K562 (cell line): ENCODE results near the gene CTIF. TPM values are rescaled to one million over a fixed set of nuclear protein-coding genes. Genes with fewer than 3 reads are reported as not detected.
A peak's percentile ranks its signal among the peaks of the same experiment; 100 is the strongest.

Experiments used
- ATF7 ChIP-seq: fragments of 450-650 bp; IDR thresholded peaks from 2 replicates; pipeline ENCODE4 v1.7.1; 2014; ENCODE audit warnings: mild to moderate bottlenecking, moderate library complexity
- DDX20 ChIP-seq: fragments of 450-650 bp; IDR thresholded peaks from 2 replicates; pipeline ENCODE4 v1.6.1; 2016; ENCODE audit warnings: missing genetic modification characterization, low read depth, mild to moderate bottlenecking, missing compliant biosample characterization, moderate library complexity
- FIP1L1 ChIP-seq: fragments of 200-400 bp; formaldehyde crosslinking; IDR thresholded peaks from 2 replicates; pipeline ENCODE4 v1.6.1; 2018; ENCODE audit warnings: mild to moderate bottlenecking, low read depth, low read length; ENCODE audit not compliant: poor library complexity, severe bottlenecking
- MTA3 ChIP-seq: fragments of 450-650 bp; formaldehyde crosslinking; IDR thresholded peaks from 2 replicates; pipeline ENCODE4 v1.6.1; 2017; ENCODE audit warnings: mild to moderate bottlenecking, borderline replicate concordance
- NFE2L1 ChIP-seq: fragments of 450-650 bp; IDR thresholded peaks from 2 replicates; pipeline ENCODE4 v1.6.1; 2016; ENCODE audit warnings: missing genetic modification characterization, low read depth, mild to moderate bottlenecking, missing compliant biosample characterization, moderate library complexity, borderline replicate concordance
- PURB ChIP-seq: sonication (generic); formaldehyde crosslinking; IDR thresholded peaks from 2 replicates; pipeline ENCODE4 v1.9.0; 2021; ENCODE audit warnings: low read depth, mild to moderate bottlenecking, missing genetic modification reagents
- RFX7 ChIP-seq: fragments of 250-450 bp; sonication (Bioruptor Pico); IDR thresholded peaks from 2 replicates; pipeline ENCODE4 v1.5.1; 2021; ENCODE audit warnings: mild to moderate bottlenecking
- SMARCA4 ChIP-seq: fragments of 450-650 bp; IDR thresholded peaks from 2 replicates; pipeline ENCODE4 v1.6.1; 2016
- TCF3 ChIP-seq: sonication (generic); formaldehyde crosslinking; IDR thresholded peaks from 2 replicates; pipeline ENCODE4 v1.4.0; 2020; ENCODE audit warnings: mild to moderate bottlenecking, missing genetic modification reagents
- ZHX1 ChIP-seq: fragments of 150-350 bp; conservative IDR thresholded peaks from 2 replicates; pipeline ENCODE4 v1.6.1; 2014; ENCODE audit warnings: low read length
- ZKSCAN8 ChIP-seq: fragments of 200-800 bp; sonication (Bioruptor generic); IDR thresholded peaks from 2 replicates; pipeline ENCODE4 v1.6.1; 2016; ENCODE audit warnings: missing genetic modification characterization, missing compliant biosample characterization
- ZNF282 ChIP-seq: sonication (generic); formaldehyde crosslinking; IDR thresholded peaks from 2 replicates; pipeline ENCODE4 v1.8.1; 2023; ENCODE audit warnings: missing genetic modification reagents
- ZNF764 ChIP-seq: fragments of 250-450 bp; sonication (Bioruptor Pico); IDR thresholded peaks from 2 replicates; pipeline ENCODE4 v1.4.0; 2020; ENCODE audit warnings: low read depth, mild to moderate bottlenecking, moderate library complexity
- polyA plus RNA-seq, 8 experiments: library from polyadenylated mRNA; depleted of rRNA in 4 of 8; stranded (reverse) in 5 of 8; unstranded in 3 of 8; fragments of >200 nt; fragmentation: Nextera tagmentation in 2 of 8; fragmentation: Illumina TruSeq in 1 of 8; extraction: Ambion mirVana in 2 of 8; extraction: Trizol in 1 of 8; gene quantifications; 2 replicates each; pipeline versions ENCODE4 v1.2.1 to v1.2.3, GENCODE V29; 2011 to 2014; ENCODE audit warnings: inconsistent platforms in 1 of 8, missing spikeins in 1 of 8
- total RNA-seq, 7 experiments: library from RNA; depleted of rRNA in 6 of 7; stranded (reverse); fragments of >200 nt in 6 of 7; fragmentation: Illumina TruSeq in 2 of 7; extraction: Trizol in 2 of 7; gene quantifications; 2 replicates each; pipeline versions ENCODE4 v1.2.1 to v1.2.3, GENCODE V29; 2011 to 2021; ENCODE audit warnings: low replicate concordance in 1 of 7
- TF ChIP-seq, protein P1 (sequence below), 2 experiments: fragments of 450-650 bp; conservative IDR thresholded peaks; 2 replicates each; pipeline ENCODE4 v1.6.1; 2017; ENCODE audit warnings: mild to moderate bottlenecking in 2 of 2, moderate library complexity in 2 of 2
- TF ChIP-seq, protein P2 (sequence below), 2 experiments: fragments of 200-800 bp in 1 of 2; sonication (Bioruptor generic) in 1 of 2; sonication (generic) in 1 of 2; formaldehyde crosslinking in 1 of 2; IDR thresholded peaks in 1 of 2; conservative IDR thresholded peaks in 1 of 2; 2 replicates each; pipeline versions ENCODE4 v1.5.0 to v1.6.1; 2016 to 2020; ENCODE audit warnings: missing compliant biosample characterization in 1 of 2, missing genetic modification characterization in 1 of 2, missing genetic modification reagents in 1 of 2
- TF ChIP-seq, protein P3 (sequence below): sonication (generic); formaldehyde crosslinking; IDR thresholded peaks from 2 replicates; pipeline ENCODE4 v1.8.0; 2023; ENCODE audit warnings: missing genetic modification reagents, mild to moderate bottlenecking, borderline replicate concordance

Gene CTIF
- total and polyA plus RNA-seq, 9 of the 15 experiments (the other 6 are each of a cell fraction or from before 2014, with no cell fraction given): 0.17 to 11.5 (median 2.2) TPM

DNA sequence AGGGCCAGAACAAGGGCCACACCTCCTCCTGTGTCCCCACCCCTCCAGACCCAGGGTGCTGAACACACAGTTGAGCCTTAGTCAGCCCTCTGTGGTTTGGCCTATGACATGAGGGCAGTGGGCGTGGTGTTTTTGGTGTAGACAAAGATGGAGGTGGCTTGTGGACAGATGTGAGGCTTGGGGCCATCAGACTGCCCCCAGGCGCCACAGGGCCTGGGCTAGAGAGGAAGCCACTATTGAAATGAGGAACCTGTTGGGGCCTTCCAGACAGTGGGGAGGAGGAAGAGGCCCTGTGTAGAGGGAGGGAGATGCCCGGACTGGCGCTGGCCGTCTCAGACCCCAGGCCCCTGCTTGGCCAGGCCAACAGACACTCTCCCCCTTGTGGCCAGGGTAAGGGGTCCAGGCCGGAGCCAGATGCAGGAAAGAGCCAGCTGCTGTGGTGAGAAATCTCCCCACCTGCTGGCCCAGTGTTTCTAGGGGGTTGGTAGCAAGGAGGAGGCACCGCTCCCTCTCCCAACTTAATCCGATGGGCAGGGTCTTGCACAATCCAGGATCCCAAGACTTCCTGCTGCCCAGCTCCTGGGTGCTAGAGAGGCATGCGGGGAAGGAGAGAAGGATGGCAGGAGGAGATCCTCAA lies 358.2 kb downstream of the CTIF start (continued):
- TF ChIP-seq ZHX1: no peak
- TF ChIP-seq ZKSCAN8 (CRISPR knock-in tag): no peak
- TF ChIP-seq MTA3: no peak; the same call in 1 of the 2 replicates
- TF ChIP-seq, protein P1, sequence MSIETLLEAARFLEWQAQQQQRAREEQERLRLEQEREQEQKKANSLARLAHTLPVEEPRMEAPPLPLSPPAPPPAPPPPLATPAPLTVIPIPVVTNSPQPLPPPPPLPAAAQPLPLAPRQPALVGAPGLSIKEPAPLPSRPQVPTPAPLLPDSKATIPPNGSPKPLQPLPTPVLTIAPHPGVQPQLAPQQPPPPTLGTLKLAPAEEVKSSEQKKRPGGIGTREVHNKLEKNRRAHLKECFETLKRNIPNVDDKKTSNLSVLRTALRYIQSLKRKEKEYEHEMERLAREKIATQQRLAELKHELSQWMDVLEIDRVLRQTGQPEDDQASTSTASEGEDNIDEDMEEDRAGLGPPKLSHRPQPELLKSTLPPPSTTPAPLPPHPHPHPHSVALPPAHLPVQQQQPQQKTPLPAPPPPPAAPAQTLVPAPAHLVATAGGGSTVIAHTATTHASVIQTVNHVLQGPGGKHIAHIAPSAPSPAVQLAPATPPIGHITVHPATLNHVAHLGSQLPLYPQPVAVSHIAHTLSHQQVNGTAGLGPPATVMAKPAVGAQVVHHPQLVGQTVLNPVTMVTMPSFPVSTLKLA (conservative IDR thresholded peaks at IDR 0.05): peak in 1 of 2 experiments; percentile 68; a peak in 2 of 4 replicates
- TF ChIP-seq FIP1L1: no peak
- no peak for TF ChIP-seq DDX20 (tag)
- TF ChIP-seq NFE2L1 (tag): no peak
- TF ChIP-seq SMARCA4: no peak
- no peak for TF ChIP-seq RFX7 (CRISPR knock-in tag)
- TF ChIP-seq PURB (CRISPR knock-in tag): no peak
- no peak for TF ChIP-seq ZNF282
- TF ChIP-seq, protein P2, sequence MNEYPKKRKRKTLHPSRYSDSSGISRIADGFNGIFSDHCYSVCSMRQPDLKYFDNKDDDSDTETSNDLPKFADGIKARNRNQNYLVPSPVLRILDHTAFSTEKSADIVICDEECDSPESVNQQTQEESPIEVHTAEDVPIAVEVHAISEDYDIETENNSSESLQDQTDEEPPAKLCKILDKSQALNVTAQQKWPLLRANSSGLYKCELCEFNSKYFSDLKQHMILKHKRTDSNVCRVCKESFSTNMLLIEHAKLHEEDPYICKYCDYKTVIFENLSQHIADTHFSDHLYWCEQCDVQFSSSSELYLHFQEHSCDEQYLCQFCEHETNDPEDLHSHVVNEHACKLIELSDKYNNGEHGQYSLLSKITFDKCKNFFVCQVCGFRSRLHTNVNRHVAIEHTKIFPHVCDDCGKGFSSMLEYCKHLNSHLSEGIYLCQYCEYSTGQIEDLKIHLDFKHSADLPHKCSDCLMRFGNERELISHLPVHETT (CRISPR knock-in tag; conservative IDR thresholded peaks at IDR 0.05 in 1 of 2, IDR thresholded peaks at IDR 0.05 in 1 of 2): peak in 1 of 2 experiments; percentile 46; a peak in 1 of 4 replicates
- peak; percentile 57 for TF ChIP-seq ATF7
- TF ChIP-seq TCF3: peak; percentile 39; the same call in 1 of the 2 replicates
- TF ChIP-seq, protein P3, sequence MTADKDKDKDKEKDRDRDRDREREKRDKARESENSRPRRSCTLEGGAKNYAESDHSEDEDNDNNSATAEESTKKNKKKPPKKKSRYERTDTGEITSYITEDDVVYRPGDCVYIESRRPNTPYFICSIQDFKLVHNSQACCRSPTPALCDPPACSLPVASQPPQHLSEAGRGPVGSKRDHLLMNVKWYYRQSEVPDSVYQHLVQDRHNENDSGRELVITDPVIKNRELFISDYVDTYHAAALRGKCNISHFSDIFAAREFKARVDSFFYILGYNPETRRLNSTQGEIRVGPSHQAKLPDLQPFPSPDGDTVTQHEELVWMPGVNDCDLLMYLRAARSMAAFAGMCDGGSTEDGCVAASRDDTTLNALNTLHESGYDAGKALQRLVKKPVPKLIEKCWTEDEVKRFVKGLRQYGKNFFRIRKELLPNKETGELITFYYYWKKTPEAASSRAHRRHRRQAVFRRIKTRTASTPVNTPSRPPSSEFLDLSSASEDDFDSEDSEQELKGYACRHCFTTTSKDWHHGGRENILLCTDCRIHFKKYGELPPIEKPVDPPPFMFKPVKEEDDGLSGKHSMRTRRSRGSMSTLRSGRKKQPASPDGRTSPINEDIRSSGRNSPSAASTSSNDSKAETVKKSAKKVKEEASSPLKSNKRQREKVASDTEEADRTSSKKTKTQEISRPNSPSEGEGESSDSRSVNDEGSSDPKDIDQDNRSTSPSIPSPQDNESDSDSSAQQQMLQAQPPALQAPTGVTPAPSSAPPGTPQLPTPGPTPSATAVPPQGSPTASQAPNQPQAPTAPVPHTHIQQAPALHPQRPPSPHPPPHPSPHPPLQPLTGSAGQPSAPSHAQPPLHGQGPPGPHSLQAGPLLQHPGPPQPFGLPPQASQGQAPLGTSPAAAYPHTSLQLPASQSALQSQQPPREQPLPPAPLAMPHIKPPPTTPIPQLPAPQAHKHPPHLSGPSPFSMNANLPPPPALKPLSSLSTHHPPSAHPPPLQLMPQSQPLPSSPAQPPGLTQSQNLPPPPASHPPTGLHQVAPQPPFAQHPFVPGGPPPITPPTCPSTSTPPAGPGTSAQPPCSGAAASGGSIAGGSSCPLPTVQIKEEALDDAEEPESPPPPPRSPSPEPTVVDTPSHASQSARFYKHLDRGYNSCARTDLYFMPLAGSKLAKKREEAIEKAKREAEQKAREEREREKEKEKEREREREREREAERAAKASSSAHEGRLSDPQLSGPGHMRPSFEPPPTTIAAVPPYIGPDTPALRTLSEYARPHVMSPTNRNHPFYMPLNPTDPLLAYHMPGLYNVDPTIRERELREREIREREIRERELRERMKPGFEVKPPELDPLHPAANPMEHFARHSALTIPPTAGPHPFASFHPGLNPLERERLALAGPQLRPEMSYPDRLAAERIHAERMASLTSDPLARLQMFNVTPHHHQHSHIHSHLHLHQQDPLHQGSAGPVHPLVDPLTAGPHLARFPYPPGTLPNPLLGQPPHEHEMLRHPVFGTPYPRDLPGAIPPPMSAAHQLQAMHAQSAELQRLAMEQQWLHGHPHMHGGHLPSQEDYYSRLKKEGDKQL (CRISPR knock-in tag): no peak
- no peak for TF ChIP-seq ZNF764 (CRISPR knock-in tag)
